Measurements from ENCODE around the gene AUTS2.

Gene AUTS2

GRCh38 chr7:70014472-70015177 lies 416.4 kb downstream of the AUTS2 start:
- no peak for DNase-seq

DNA sequence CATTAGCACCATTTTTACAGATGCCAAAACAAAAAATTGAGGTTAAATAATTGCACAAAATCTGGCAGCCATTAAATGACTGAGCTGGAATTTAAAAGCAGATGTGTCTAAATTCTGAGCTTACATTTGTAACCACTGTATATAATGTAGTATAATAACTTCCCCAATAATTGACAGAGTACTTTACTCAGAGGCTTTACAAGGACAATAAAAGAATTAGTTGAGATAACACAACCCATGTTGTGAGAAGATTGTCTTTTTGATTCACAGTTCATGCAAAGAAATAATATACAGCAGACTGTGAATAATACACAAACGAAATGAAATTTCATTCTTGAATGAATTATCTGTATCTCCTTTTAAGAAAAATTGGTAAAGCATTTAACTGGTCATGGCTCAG lies 417.1 kb downstream of the AUTS2 start:
- DNase-seq: no peak

DNA sequence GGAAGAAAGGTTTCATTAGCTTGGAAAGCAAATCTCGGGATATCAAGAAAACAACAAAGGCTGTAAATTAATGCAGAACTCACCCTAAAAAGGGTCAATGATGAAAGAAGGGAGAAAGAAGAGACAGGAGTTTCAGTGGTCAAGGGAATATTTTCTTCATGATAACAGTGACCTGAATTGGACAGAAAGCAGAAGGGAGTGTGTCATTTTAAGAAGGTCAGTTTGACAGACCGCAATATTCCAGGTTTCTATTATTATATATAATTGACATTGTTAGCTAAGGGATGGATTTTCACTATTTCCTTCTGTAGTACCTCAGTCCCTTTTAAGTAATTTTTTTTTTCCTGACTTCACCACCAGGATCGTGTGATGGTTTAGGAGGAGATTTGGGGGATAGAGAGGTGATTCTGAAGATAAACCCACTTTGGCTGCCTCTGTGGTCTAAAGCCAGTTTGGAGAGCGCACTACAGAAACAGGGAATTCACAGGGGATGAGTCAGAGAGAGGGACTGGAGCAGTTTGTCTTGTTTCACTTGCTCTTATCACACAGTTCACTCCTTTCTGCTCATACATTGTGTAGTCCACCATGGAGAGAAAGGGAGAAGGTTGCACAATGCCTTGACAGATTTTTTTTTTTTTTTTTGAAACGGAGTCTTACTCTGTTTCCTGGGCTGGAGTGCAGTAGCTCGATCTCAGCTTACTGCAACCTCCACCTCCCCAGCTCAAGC lies 417.9 kb downstream of the AUTS2 start:
- no peak for DNase-seq

- no peak for DNase-seq
These were observed 419.1 kb downstream of the AUTS2 start for GRCh38 chr7:70017357-70017756.

DNA sequence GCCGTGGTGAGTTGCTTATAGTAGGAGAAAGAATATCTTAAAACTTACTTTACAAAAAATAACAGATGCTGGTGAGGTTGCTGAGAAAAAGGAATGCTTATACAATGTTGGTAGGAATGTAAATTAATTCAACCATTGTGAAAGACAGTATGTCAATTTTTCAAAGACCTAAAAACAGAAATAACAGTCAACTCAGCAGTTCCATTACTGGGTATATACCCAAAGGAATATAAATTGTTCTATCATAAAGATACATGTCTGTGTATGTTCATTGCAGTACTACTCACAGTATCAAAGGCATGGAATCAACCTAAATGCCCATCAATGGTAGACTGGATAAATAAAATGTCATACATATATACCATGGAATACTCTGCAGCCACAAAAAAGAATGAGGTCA lies 420.4 kb downstream of the AUTS2 start:
- no peak for DNase-seq

GRCh38 chr7:70027867-70028266 lies 429.6 kb downstream of the AUTS2 start:
- DNase-seq: no peak

DNA sequence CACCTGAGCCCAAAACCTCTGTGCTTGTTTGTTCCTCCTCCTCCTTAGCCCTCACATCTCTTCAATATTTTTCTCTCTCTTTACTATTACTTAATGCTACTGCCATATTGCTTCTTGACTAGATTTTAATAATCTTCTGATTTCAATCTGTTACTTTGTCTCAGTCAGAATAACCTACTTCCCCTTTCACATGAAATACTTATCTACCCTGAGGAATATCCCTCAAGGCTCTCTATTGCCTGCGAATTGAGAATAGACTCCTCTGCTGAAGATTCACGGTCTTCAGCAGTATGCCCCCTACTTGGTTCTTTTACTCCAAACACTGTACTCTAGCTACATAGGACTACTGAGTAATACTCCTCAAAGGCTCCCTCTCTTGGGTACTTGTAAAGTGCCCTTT lies 430.3 kb downstream of the AUTS2 start:
- no peak for DNase-seq

GRCh38 chr7:70029993-70030392 lies 431.7 kb downstream of the AUTS2 start:
- DNase-seq: no peak

- DNase-seq: no peak
These were observed 432.5 kb downstream of the AUTS2 start for GRCh38 chr7:70030745-70031144.

- DNase-seq: no peak
These were observed 433.0 kb downstream of the AUTS2 start for GRCh38 chr7:70031245-70031644.

- no peak for DNase-seq
These were observed 434.4 kb downstream of the AUTS2 start for GRCh38 chr7:70032649-70033048.

DNA sequence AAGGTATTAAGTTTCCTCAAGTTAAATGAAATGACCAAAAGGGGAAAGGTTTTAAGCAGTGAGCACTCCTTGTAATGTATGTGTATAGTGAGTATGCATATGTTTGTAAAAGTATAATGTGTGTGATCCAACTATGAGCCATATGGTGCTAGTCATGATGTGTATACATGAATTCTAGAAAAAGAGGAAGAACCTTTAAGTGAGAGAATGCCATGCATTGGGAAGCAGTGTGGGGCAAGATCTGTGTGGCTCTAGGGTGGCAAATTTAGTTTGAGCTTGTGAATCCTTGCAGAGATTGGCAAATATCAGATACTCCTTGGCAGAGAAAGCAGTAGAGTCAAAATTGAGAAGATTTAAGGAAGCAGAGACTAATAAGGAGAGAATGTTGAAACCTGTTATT lies 435.0 kb downstream of the AUTS2 start:
- DNase-seq: no peak

DNA sequence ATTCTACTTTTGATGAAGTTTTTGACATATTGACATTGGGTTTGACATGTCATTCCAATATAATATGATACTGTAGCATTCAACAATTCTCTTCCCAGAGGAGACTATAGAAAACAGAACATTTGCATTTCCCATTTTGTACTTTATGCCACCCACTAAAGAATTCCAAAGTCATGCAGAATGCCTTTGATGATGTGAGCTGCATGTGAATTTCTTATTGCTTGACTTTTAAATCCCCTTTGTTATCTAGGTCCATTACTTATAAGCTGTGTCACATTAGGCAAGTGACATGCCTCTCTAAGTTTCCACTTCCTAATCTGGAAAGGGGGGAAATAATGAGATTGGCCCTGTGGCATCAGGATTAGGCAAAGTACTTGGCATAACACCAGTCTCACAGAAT lies 436.7 kb downstream of the AUTS2 start:
- no peak for DNase-seq

DNA sequence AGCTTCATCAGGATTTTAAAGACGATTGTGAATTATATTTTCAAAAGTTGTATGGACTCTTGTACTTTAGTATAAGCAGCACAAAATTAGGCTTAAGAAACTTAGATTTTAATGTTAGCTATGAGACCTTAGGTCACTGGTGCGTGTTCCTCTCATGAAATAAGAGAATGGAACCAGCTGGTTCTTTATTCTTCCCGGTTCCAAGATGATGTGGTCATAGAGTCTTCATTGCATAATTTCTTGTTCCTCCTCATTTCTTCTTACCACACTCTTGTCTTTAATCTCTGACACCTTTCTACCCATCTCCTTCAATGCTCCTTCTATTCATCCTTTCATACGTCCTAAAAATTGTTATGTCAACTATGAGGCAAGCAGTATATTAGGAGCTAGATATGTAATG lies 437.2 kb downstream of the AUTS2 start:
- no peak for DNase-seq

- DNase-seq: no peak
These were observed 437.7 kb downstream of the AUTS2 start for GRCh38 chr7:70035955-70036354.

- no peak for DNase-seq
These were observed 438.4 kb downstream of the AUTS2 start for GRCh38 chr7:70036695-70037094.

GRCh38 chr7:70037171-70037933 lies 439.1 kb downstream of the AUTS2 start:
- no peak for DNase-seq

- DNase-seq: no peak
These were observed 441.8 kb downstream of the AUTS2 start for GRCh38 chr7:70040051-70040450.

- DNase-seq: no peak
These were observed 442.9 kb downstream of the AUTS2 start for GRCh38 chr7:70040970-70041766.

DNA sequence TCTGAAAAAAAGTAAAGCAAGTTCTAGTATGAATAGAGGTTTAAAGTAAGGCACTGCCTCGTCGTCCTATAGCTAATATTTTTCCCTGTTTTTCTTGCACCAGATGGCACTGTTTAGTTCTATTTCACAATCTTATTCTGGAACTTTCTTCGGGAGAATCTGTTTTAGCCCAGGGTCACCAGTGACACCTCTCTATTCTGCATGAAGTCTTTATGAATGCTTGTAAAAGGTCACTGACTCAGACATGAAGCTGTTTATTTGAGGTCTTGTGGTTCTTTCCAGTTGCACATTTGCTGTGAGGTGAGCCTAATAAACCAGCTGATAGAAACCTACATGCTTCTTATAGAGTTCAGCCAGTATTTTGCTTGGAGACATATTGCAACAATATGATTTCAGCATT lies 444.3 kb downstream of the AUTS2 start:
- no peak for DNase-seq

- no peak for DNase-seq
These were observed 444.8 kb downstream of the AUTS2 start for GRCh38 chr7:70043015-70043538.

- no peak for DNase-seq
These were observed 445.8 kb downstream of the AUTS2 start for GRCh38 chr7:70044064-70044463.

DNA sequence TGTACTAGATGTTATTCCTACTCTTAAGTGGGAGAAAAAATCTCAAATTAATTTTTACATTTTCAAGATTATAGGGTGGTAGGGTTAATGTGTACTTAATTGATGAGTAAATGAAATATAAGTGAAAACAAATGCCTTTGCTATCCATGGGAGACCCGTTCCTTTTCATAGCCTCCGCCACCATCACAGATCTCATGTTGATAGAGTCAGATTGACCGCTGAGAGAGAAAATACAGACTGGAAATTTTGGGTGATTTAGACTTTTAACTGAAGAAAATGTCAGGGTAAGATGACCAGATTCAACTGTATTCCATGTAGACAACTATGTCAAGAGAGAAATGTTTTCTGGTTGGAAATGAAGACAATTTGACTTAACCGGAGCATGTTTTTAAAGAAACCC lies 446.2 kb downstream of the AUTS2 start:
- no peak for DNase-seq

Data from effector CD4-positive, alpha-beta T cell (primary cell).